IMR-90 (cell line): ENCODE data around the gene F10. TPM values are rescaled to one million over a fixed set of nuclear protein-coding genes. Genes with fewer than 3 reads are reported as not detected.

Experiments
- ATAC-seq: fragments of 200-7000 bp; cut with Tn5 transposase; 2 replicates; pipeline ENCODE4 v1.9.1; 2020; ENCODE audit warnings: low read depth, mild to moderate bottlenecking, moderate library complexity
- BruUV-seq: library from RNA; stranded (reverse); fragments of 400-500 nt; replicated peaks from 2 replicates; lab custom pipeline; 2021; lab: Mats Ljungman, UMichigan
- CTCF ChIA-PET: fragments of 300-600 bp; formaldehyde crosslinking; extraction: SDS; loops from one replicate; lab custom pipeline; 2021; ENCODE audit warnings: antibody characterized with exemption; lab: Yijun Ruan, JAX
- POLR2A ChIA-PET: fragments of 300-600 bp; sonication (Branson Sonifier 250); formaldehyde crosslinking; loops from one replicate; lab custom pipeline; 2022; ENCODE audit warnings: antibody characterized with exemption; ENCODE audit not compliant: unreplicated experiment; lab: Charles Lee
- DNase-seq: peaks from one replicate; pipeline ENCODE4 v3.0.0; 2013
- H2AFZ ChIP-seq: replicated peaks from 2 replicates; pipeline ENCODE3; 2013; ENCODE audit warnings: low read length, mild to moderate bottlenecking; ENCODE audit not compliant: poor library complexity
- H2AK5ac ChIP-seq: 2 replicates; pipeline ENCODE4 v1.6.1; 2013; ENCODE audit warnings: low read depth, low read length, inconsistent platforms
- H2AK9ac ChIP-seq: replicated peaks from 2 replicates; pipeline ENCODE3; 2013; ENCODE audit warnings: mild to moderate bottlenecking, low read depth, low read length, moderate library complexity; ENCODE audit not compliant: poor library complexity
- H2BK120ac ChIP-seq: 2 replicates; pipeline ENCODE4 v1.6.1; 2013; ENCODE audit warnings: low read depth, low read length, inconsistent platforms
- H2BK15ac ChIP-seq: 3 replicates; pipeline ENCODE4 v1.6.1; 2013; ENCODE audit warnings: low read depth, low read length, inconsistent platforms
- H2BK20ac ChIP-seq: 2 replicates; pipeline ENCODE4 v1.6.1; 2013; ENCODE audit warnings: low read depth, mild to moderate bottlenecking, inconsistent platforms, low read length, moderate library complexity
- H2BK5ac ChIP-seq: 2 replicates; pipeline ENCODE4 v1.6.1; 2013; ENCODE audit warnings: mild to moderate bottlenecking, low read depth, low read length, inconsistent platforms; ENCODE audit not compliant: poor library complexity, severe bottlenecking
- H3K14ac ChIP-seq: replicated peaks from 2 replicates; pipeline ENCODE4 v1.6.1; 2013; ENCODE audit warnings: low read depth, low read length, inconsistent platforms
- H3K18ac ChIP-seq: 2 replicates; pipeline ENCODE4 v1.6.1; 2013; ENCODE audit warnings: low read depth, low read length, control low read depth
- H3K23ac ChIP-seq: 2 replicates; pipeline ENCODE4 v1.6.1; 2013; ENCODE audit warnings: low read depth, low read length, inconsistent platforms
- H3K27ac ChIP-seq: 2 replicates; pipeline ENCODE4 v1.5.1; 2013; ENCODE audit warnings: mild to moderate bottlenecking, control low read depth, low read length; ENCODE audit not compliant: insufficient read depth
- H3K27me3 ChIP-seq: 2 replicates; pipeline ENCODE4 v1.6.1; 2013; ENCODE audit warnings: low read length; ENCODE audit not compliant: control insufficient read depth, insufficient read depth
- H3K36me3 ChIP-seq: 2 replicates; pipeline ENCODE4 v1.6.1; 2013; ENCODE audit warnings: low read length, mixed read lengths; ENCODE audit not compliant: control insufficient read depth, insufficient read depth
- H3K4ac ChIP-seq: 2 replicates; pipeline ENCODE4 v1.6.1; 2013; ENCODE audit warnings: low read depth, low read length, inconsistent platforms
- H3K4me1 ChIP-seq: 2 replicates; pipeline ENCODE4 v1.6.1; 2013; ENCODE audit warnings: low read length, mixed read lengths; ENCODE audit not compliant: control insufficient read depth, insufficient read depth
- H3K4me2 ChIP-seq: 2 replicates; pipeline ENCODE4 v1.6.1; 2013; ENCODE audit warnings: low read depth, mild to moderate bottlenecking, control low read depth, low read length, moderate library complexity
- H3K4me3 ChIP-seq: 2 replicates; pipeline ENCODE4 v1.5.1; 2013; ENCODE audit warnings: low read depth, mild to moderate bottlenecking, control low read depth, low read length, moderate library complexity; ENCODE audit not compliant: insufficient read depth
- H3K56ac ChIP-seq: 2 replicates; pipeline ENCODE4 v1.6.1; 2013; ENCODE audit warnings: low read length, inconsistent platforms; ENCODE audit not compliant: insufficient read depth; ENCODE audit errors: extremely low read depth
- H3K79me1 ChIP-seq, 2 experiments: 2 replicates each; pipeline ENCODE4 v1.6.1; 2013; ENCODE audit warnings: low read length in 2 of 2, inconsistent platforms in 1 of 2, low read depth in 1 of 2
- H3K9ac ChIP-seq: 2 replicates; pipeline ENCODE4 v1.6.1; 2013; ENCODE audit warnings: low read depth, low read length, control low read depth
- H3K9me1 ChIP-seq: 2 replicates; pipeline ENCODE4 v1.6.1; 2013; ENCODE audit warnings: low read length, inconsistent platforms; ENCODE audit not compliant: insufficient read depth
- H3K9me3 ChIP-seq: 2 replicates; pipeline ENCODE4 v1.6.1; 2013; ENCODE audit warnings: low read length; ENCODE audit not compliant: control insufficient read depth, insufficient read depth
- H4K20me1 ChIP-seq: 2 replicates; pipeline ENCODE4 v1.6.1; 2013; ENCODE audit warnings: low read length, inconsistent platforms; ENCODE audit not compliant: insufficient read depth
- H4K5ac ChIP-seq: 2 replicates; pipeline ENCODE4 v1.6.1; 2013; ENCODE audit warnings: mild to moderate bottlenecking, low read depth, low read length, control low read depth
- H4K8ac ChIP-seq, 2 experiments: 2 replicates each; pipeline ENCODE4 v1.6.1; 2013; ENCODE audit warnings: low read depth in 2 of 2, low read length in 2 of 2, control low read depth in 1 of 2, inconsistent platforms in 1 of 2
- H4K91ac ChIP-seq: 2 replicates; pipeline ENCODE4 v1.6.1; 2013; ENCODE audit warnings: low read depth, low read length, inconsistent platforms; ENCODE audit not compliant: insufficient read depth
- BHLHE40 ChIP-seq: fragments of 150-350 bp; IDR thresholded peaks from 2 replicates; pipeline ENCODE4 v1.6.1; 2016; ENCODE audit warnings: mild to moderate bottlenecking, low read depth, low read length
- MXI1 ChIP-seq: IDR thresholded peaks from 2 replicates; pipeline ENCODE4 v1.6.1; 2012; ENCODE audit warnings: low read depth, mild to moderate bottlenecking, low read length, moderate library complexity, borderline replicate concordance
- POLR2A ChIP-seq: IDR thresholded peaks from 2 replicates; pipeline ENCODE4 v1.6.1; 2012; ENCODE audit warnings: mild to moderate bottlenecking, low read depth, low read length
- RCOR1 ChIP-seq: IDR thresholded peaks from 2 replicates; pipeline ENCODE4 v1.6.1; 2012; ENCODE audit warnings: mild to moderate bottlenecking, low read length, improper control_type of control experiment; ENCODE audit not compliant: insufficient replicate concordance
- RFX5 ChIP-seq: IDR thresholded peaks from 2 replicates; pipeline ENCODE4 v1.8.0; 2012; ENCODE audit warnings: low read depth, mild to moderate bottlenecking, low read length, moderate library complexity
- USF2 ChIP-seq: fragments of 150-350 bp; IDR thresholded peaks from 2 replicates; pipeline ENCODE4 v1.6.1; 2017; ENCODE audit warnings: mild to moderate bottlenecking, antibody characterized with exemption, low read length, low read depth
- WGBS, 2 experiments: methylation state at CpG; one replicate each; pipeline versions ENCODE4 v1.1.5 to v1.1.7; 2013; ENCODE audit warnings: missing lambda C conversion rate in 2 of 2; ENCODE audit not compliant: insufficient read length in 1 of 2; ENCODE audit errors: extremely low coverage in 2 of 2; 5-methylcytosine and 5-hydroxymethylcytosine counted together
- dilution Hi-C: fragments of 300-500 bp; cut with HindIII; formaldehyde crosslinking; loops from one replicate; pipeline ENCODE4 v1.14.3; 2018; ENCODE audit warnings: low sequenced_read_pairs; ENCODE audit not compliant: unreplicated experiment
- in situ Hi-C: fragments of 300-500 bp; cut with MboI; formaldehyde crosslinking; loops from 3 replicates; pipeline ENCODE4 v1.14.3; 2019; ENCODE audit warnings: low sequenced_read_pairs, inconsistent platforms, mixed read lengths
- intact Hi-C: fragments of 100-400 bp; cut with micrococcal nuclease; formaldehyde crosslinking; loops from 2 replicates; pipeline ENCODE4 v1.10.0; 2022
- polyA plus RNA-seq, 3 experiments: library from polyadenylated mRNA; depleted of rRNA; stranded (reverse); fragments of >200 nt; gene quantifications; 2 replicates each; pipeline ENCODE4 v1.2.3, GENCODE V29; 2012; ENCODE audit warnings: low replicate concordance in 1 of 3
- total RNA-seq: library from RNA; depleted of rRNA; stranded (reverse); fragments of >200 nt; gene quantifications from 2 replicates; pipeline ENCODE4 v1.2.3, GENCODE V29; 2012

Gene F10
- total and polyA plus RNA-seq, 2 of the 4 experiments (the other 2 are of a cell fraction): 9.1 to 19.5 TPM

- intact Hi-C loops (no loop called here), in situ Hi-C loops (no loop called here), dilution Hi-C loops (no loop called here)
- H3K23ac ChIP-seq: no peak overlapping the region
- peaks cover 11% of the 10 kb centered on the region for H3K27me3 ChIP-seq
- no peak overlapping the region for H3K14ac ChIP-seq
- no peak overlapping the region for H4K5ac ChIP-seq
- H2BK20ac ChIP-seq: no peak overlapping the region
- H2BK15ac ChIP-seq: no peak overlapping the region
- no peak overlapping the region for H2AK5ac ChIP-seq
- no peak overlapping the region for H3K27ac ChIP-seq
- no peak overlapping the region for H4K91ac ChIP-seq
- no peak overlapping the region for H3K4me2 ChIP-seq
- TF ChIP-seq BHLHE40 (no peak), USF2 (no peak), RFX5 (no peak), MXI1 (no peak), RCOR1 (no peak), POLR2A (no peak)
- BruUV-seq: no TSS peak
- ChIA-PET POLR2A (no interaction called here), CTCF (interaction anchor here (0.6 kb wide), 1 partner anchor 17 kb away, joined by 10 read pairs; no protein-coding TSS in a partner anchor)
- no peak overlapping the region for H4K8ac ChIP-seq
- H3K4me1 ChIP-seq: peaks cover 3% of the 10 kb centered on the region; the same call in 1 of the 2 replicates
- no peaks in the 10 kb centered on the region for H3K9me3 ChIP-seq
- H2AK9ac ChIP-seq: no peak overlapping the region
- H4K20me1 ChIP-seq: no peaks in the 10 kb centered on the region
- no peak overlapping the region for H2BK120ac ChIP-seq
- no peak for DNase-seq
- H3K9me1 ChIP-seq: peaks cover 6% of the 10 kb centered on the region; the same call in 1 of the 2 replicates
- no peak overlapping the region for H3K4me3 ChIP-seq
- H3K4ac ChIP-seq: no peak overlapping the region
- no peak overlapping the region for H3K18ac ChIP-seq
- WGBS, 2 experiments: 90% methylated on average over 12 of the region's 18 CpGs; no CpG with 5 or more reads in 1 of the 2 experiments
- H3K56ac ChIP-seq: no peak overlapping the region
- H3K36me3 ChIP-seq: no peaks in the 10 kb centered on the region
- H2BK5ac ChIP-seq: no peak overlapping the region
- H3K9ac ChIP-seq: no peak overlapping the region
- ATAC-seq: no peak
- no peaks in the 10 kb centered on the region for H3K79me1 ChIP-seq
- no peak overlapping the region for H2AFZ ChIP-seq
These were observed 3.9 kb downstream of the F10 start for GRCh38 chr13:113126265-113127150.
